DOHH2 (cell line): ENCODE measurements around the gene LAMA2.

Experiments
- CTCF ChIP-seq: fragments of 200-600 bp; sonication (generic); IDR thresholded peaks from one replicate; pipeline ENCODE4 v1.5.1; 2014; ENCODE audit warnings: antibody characterized with exemption, mild to moderate bottlenecking, low read depth, low read length; ENCODE audit not compliant: poor library complexity, severe bottlenecking
- EZH2phosphoT487 ChIP-seq: fragments of 200-600 bp; sonication (generic); IDR thresholded peaks from 2 replicates; pipeline ENCODE4 v1.6.1; 2017; ENCODE audit warnings: borderline replicate concordance, mild to moderate bottlenecking, antibody characterized with exemption, low read length, moderate library complexity, mixed read lengths

- TF ChIP-seq CTCF, result no peak
- no peak for TF ChIP-seq EZH2phosphoT487
These were observed 459.9 kb downstream of the LAMA2 start for GRCh38 chr6:129342796-129343195.
